SK-N-SH treated with all-trans-retinoic acid at 6 μM for 48 hours (cell line): ENCODE results near the gene GALNT13.

Experiments used
- ARNTL ChIP-seq: fragments of 450-650 bp; formaldehyde crosslinking; IDR thresholded peaks from 2 replicates; pipeline ENCODE4 v1.5.0; 2020; ENCODE audit warnings: low read depth, mild to moderate bottlenecking, moderate library complexity, borderline replicate concordance
- OSR1 ChIP-seq: fragments of 250-450 bp; sonication (Bioruptor Pico); IDR thresholded peaks from 2 replicates; pipeline ENCODE4 v1.8.0; 2022; ENCODE audit warnings: moderate library complexity, mild to moderate bottlenecking, inconsistent platforms

GRCh38 chr2:154173919-154174318 lies 302.2 kb downstream of the GALNT13 start:
- TF ChIP-seq ARNTL (no peak), OSR1 (CRISPR knock-in tag) (no peak)
